HG02970 (cell line): ENCODE data around the gene CHMP2A.
"Not testable (repeated sequence)": the region's sequence is repeated elsewhere in the genome, so short reads cannot be mapped to it uniquely, and the experiment has no call there.

Experiments
- ATAC-seq: cut with Tn5 transposase; IDR thresholded peaks from one replicate; pipeline ENCODE4 v1.9.1; 2021; ENCODE audit warnings: mild to moderate bottlenecking, moderate library complexity, moderate number of reproducible peaks; ENCODE audit not compliant: unreplicated experiment, low FRiP score

The CHMP2A gene

GRCh38 chr19:58513694-58514563 is 41.0 kb downstream of the CHMP2A start:
- ATAC-seq: peak; percentile 61

GRCh38 chr19:58513213-58513693 is 41.7 kb downstream of the CHMP2A start:
- no peak for ATAC-seq

GRCh38 chr19:58511353-58512208 is 43.3 kb downstream of the CHMP2A start, which contains the start of gene SLC27A5:
Gene SLC27A5, minus strand, starts transcription at chr19:58511992. Its CDS starts 37 bp downstream, at chr19:58511955.
- no peak for ATAC-seq

- ATAC-seq: no peak
Observed at GRCh38 chr19:58510084-58510862, 44.6 kb downstream of the CHMP2A start.

- no peak for ATAC-seq
Observed at GRCh38 chr19:58509731-58510083, 45.2 kb downstream of the CHMP2A start.

GRCh38 chr19:58507602-58508223 is 47.2 kb downstream of the CHMP2A start:
- ATAC-seq: not testable (repeated sequence)
